A549 (cell line): ENCODE data around the gene ETV1. TPM values are rescaled to one million over a fixed set of nuclear protein-coding genes. Genes with fewer than 3 reads are reported as not detected.
"Not testable (repeated sequence)": the region's sequence is repeated elsewhere in the genome, so short reads cannot be mapped to it uniquely, and the experiment has no call there.

ENCODE experiments used
- ATAC-seq, 2 experiments: fragments of 200-7000 bp in 1 of 2; fragments of >200 bp in 1 of 2; cut with Nextera tagmentation in 1 of 2; cut with Tn5 transposase in 1 of 2; 3 replicates each; pipeline versions ENCODE4 v1.8.0 to v1.9.1; 2018 to 2020; ENCODE audit warnings: mild to moderate bottlenecking in 1 of 2, moderate library complexity in 1 of 2
- CTCF ChIA-PET: fragments of 300-600 bp; sonication (Branson Sonifier 250); formaldehyde crosslinking; extraction: SDS; loops from one replicate; lab custom pipeline; 2021; ENCODE audit warnings: antibody characterized with exemption, inconsistent platforms; lab: Yijun Ruan, JAX
- POLR2A ChIA-PET: fragments of 350-600 bp; formaldehyde crosslinking; extraction: SDS; loops from one replicate; lab custom pipeline; 2021; ENCODE audit warnings: antibody characterized with exemption, inconsistent platforms; lab: Yijun Ruan, JAX
- DNase-seq, 2 experiments: peaks; one replicate each; pipeline versions ENCODE4 v3.0.0 to v3.0.0-alpha.2; 2011 to 2016; ENCODE audit warnings: low read depth in 1 of 2, low spot score in 1 of 2
- FAIRE-seq: peaks from 2 replicates; lab custom pipeline; 2011; peaks lifted over from hg19 to GRCh38; lab: Jason Lieb, UNC
- H3K27ac ChIP-seq, 2 experiments: fragments of >200 bp; sonication (Bioruptor Twin); formaldehyde crosslinking; 3 replicates each; pipeline ENCODE4 v1.5.1; 2016 to 2017
- H3K4me1 ChIP-seq: fragments of >200 bp; sonication (Bioruptor Twin); formaldehyde crosslinking; 3 replicates; pipeline ENCODE4 v1.6.1; 2016
- H3K4me2 ChIP-seq: fragments of >200 bp; sonication (Bioruptor Twin); formaldehyde crosslinking; 3 replicates; pipeline ENCODE4 v1.6.1; 2016
- H3K4me3 ChIP-seq: fragments of >200 bp; sonication (Bioruptor Twin); formaldehyde crosslinking; 3 replicates; pipeline ENCODE4 v1.5.1; 2016
- H3K9me3 ChIP-seq: fragments of >200 bp; sonication (Bioruptor Twin); formaldehyde crosslinking; 3 replicates; pipeline ENCODE4 v1.6.1; 2016
- BHLHE40 ChIP-seq: IDR thresholded peaks from 2 replicates; pipeline ENCODE4 v1.6.1; 2012; ENCODE audit warnings: low read depth, low read length, inconsistent platforms
- CTCF ChIP-seq: fragments of >200 bp; sonication (Bioruptor Twin); formaldehyde crosslinking; IDR thresholded peaks from 3 replicates; pipeline ENCODE4 v1.5.1; 2016
- E2F6 ChIP-seq: IDR thresholded peaks from 2 replicates; pipeline ENCODE4 v1.6.1; 2012; ENCODE audit warnings: low read depth, borderline replicate concordance
- EHF ChIP-seq: fragments of 250-450 bp; sonication (Bioruptor Pico); IDR thresholded peaks from 2 replicates; pipeline ENCODE4 v1.5.0; 2020; ENCODE audit warnings: mild to moderate bottlenecking
- ESRRA ChIP-seq: fragments of 150-350 bp; IDR thresholded peaks from 2 replicates; pipeline ENCODE4 v1.6.1; 2014; ENCODE audit warnings: mild to moderate bottlenecking, low read length, borderline replicate concordance
- FOSB ChIP-seq: fragments of 250-450 bp; sonication (Bioruptor Pico); IDR thresholded peaks from 2 replicates; pipeline ENCODE4 v1.5.0; 2020; ENCODE audit warnings: mild to moderate bottlenecking, moderate library complexity
- FOSL2 ChIP-seq, 2 experiments: fragments of 450-650 bp in 1 of 2; fragments of >200 bp in 1 of 2; sonication (Bioruptor Twin) in 1 of 2; formaldehyde crosslinking; IDR thresholded peaks; 2 replicates each; pipeline versions ENCODE4 v1.5.0 to v1.6.1; 2016 to 2020; ENCODE audit warnings: mild to moderate bottlenecking in 1 of 2, moderate library complexity in 1 of 2
- GATA3 ChIP-seq: IDR thresholded peaks from 2 replicates; pipeline ENCODE4 v1.6.1; 2012; ENCODE audit warnings: borderline replicate concordance
- HDAC2 ChIP-seq: fragments of 200-600 bp; sonication (generic); IDR thresholded peaks from 2 replicates; pipeline ENCODE4 v1.6.1; 2016
- HEYL ChIP-seq: fragments of 250-450 bp; sonication (Bioruptor Pico); IDR thresholded peaks from 2 replicates; pipeline ENCODE4 v1.8.0; 2021; ENCODE audit warnings: mild to moderate bottlenecking, moderate library complexity
- HOXA7 ChIP-seq: fragments of 250-450 bp; sonication (Bioruptor Pico); IDR thresholded peaks from 2 replicates; pipeline ENCODE4 v1.5.0; 2020; ENCODE audit warnings: mild to moderate bottlenecking, moderate library complexity
- HOXB13 ChIP-seq: fragments of 250-450 bp; sonication (Bioruptor Pico); IDR thresholded peaks from 2 replicates; pipeline ENCODE4 v1.5.0; 2020; ENCODE audit warnings: low read depth, mild to moderate bottlenecking, moderate library complexity
- KDM5A ChIP-seq: fragments of 200-600 bp; sonication (generic); IDR thresholded peaks from 2 replicates; pipeline ENCODE4 v1.6.1; 2016; ENCODE audit warnings: antibody characterized with exemption, mild to moderate bottlenecking
- MAFK ChIP-seq: fragments of 450-650 bp; IDR thresholded peaks from 2 replicates; pipeline ENCODE4 v1.6.1; 2014; ENCODE audit not compliant: partially characterized antibody
- MAZ ChIP-seq: fragments of 150-350 bp; IDR thresholded peaks from 2 replicates; pipeline ENCODE4 v1.6.1; 2014; ENCODE audit warnings: antibody characterized with exemption, low read depth, low read length, borderline replicate concordance
- MYC ChIP-seq: IDR thresholded peaks from 2 replicates; pipeline ENCODE4 v1.6.1; 2012; ENCODE audit warnings: mild to moderate bottlenecking, inconsistent platforms, low read length, improper control_type of control experiment, borderline replicate concordance
- NFE2L2 ChIP-seq: fragments of 150-350 bp; conservative IDR thresholded peaks from 2 replicates; pipeline ENCODE4 v1.6.1; 2014; ENCODE audit warnings: low read length
- NPAS2 ChIP-seq: fragments of 250-450 bp; sonication (Bioruptor Pico); IDR thresholded peaks from 2 replicates; pipeline ENCODE4 v1.8.0; 2022; ENCODE audit warnings: mild to moderate bottlenecking, moderate library complexity, borderline replicate concordance
- NR3C1 ChIP-seq: fragments of >200 bp; sonication (Bioruptor Twin); formaldehyde crosslinking; IDR thresholded peaks from 3 replicates; pipeline ENCODE4 v1.6.1; 2017
- SREBF2 ChIP-seq: fragments of 450-650 bp; IDR thresholded peaks from 2 replicates; pipeline ENCODE4 v1.6.1; 2014; ENCODE audit warnings: mild to moderate bottlenecking, moderate library complexity
- TFCP2L1 ChIP-seq: fragments of 250-450 bp; sonication (Bioruptor Pico); IDR thresholded peaks from 2 replicates; pipeline ENCODE4 v1.5.0; 2021; ENCODE audit warnings: mild to moderate bottlenecking
- USF2 ChIP-seq: fragments of 450-650 bp; IDR thresholded peaks from 2 replicates; pipeline ENCODE4 v1.6.1; 2014; ENCODE audit warnings: antibody characterized with exemption
- ZC3H11A ChIP-seq: fragments of 450-650 bp; IDR thresholded peaks from 2 replicates; pipeline ENCODE4 v1.6.1; 2014; ENCODE audit warnings: antibody characterized with exemption, mild to moderate bottlenecking
- ZNF302 ChIP-seq: fragments of 250-450 bp; sonication (Bioruptor Pico); IDR thresholded peaks from 2 replicates; pipeline ENCODE4 v1.9.0; 2021; ENCODE audit warnings: inconsistent platforms, mild to moderate bottlenecking, moderate library complexity
- ZSCAN20 ChIP-seq: fragments of 250-450 bp; sonication (Bioruptor Pico); IDR thresholded peaks from 2 replicates; pipeline ENCODE4 v1.8.0; 2022; ENCODE audit warnings: mild to moderate bottlenecking, moderate library complexity
- whole genome bisulfite sequencing: methylation state at CpG from one replicate; pipeline ENCODE4 v1.1.6; 2017; ENCODE audit errors: missing lambda C conversion rate; 5-methylcytosine and 5-hydroxymethylcytosine counted together
- polyA plus RNA-seq, 4 experiments: library from polyadenylated mRNA; depleted of rRNA in 3 of 4; stranded (reverse); fragments of >200 nt; fragmentation: RNase III in 1 of 4; extraction: RNeasy Plus Mini Kit Qiagen cat#74134 plus additional on column Dnase treatment in 1 of 4; gene quantifications; 2 replicates in 3 of 4; 3 replicates in 1 of 4; pipeline ENCODE4 v1.2.3, GENCODE V29; 2011 to 2017

The ETV1 gene
- polyA plus RNA-seq, 2 of the 4 experiments (the other 2 are of a cell fraction), result 1.3 to 6.2 TPM

- no peak overlapping the region for H3K4me3 ChIP-seq
- no peaks in the 10 kb centered on the region for H3K9me3 ChIP-seq
- POLR2A ChIA-PET, result no interaction called here
- H3K4me2 ChIP-seq, result no peak overlapping the region
- no peak for DNase-seq
- H3K4me1 ChIP-seq, result peaks cover 11% of the 10 kb centered on the region; the same call in 1 of the 3 replicates
- no peak for TF ChIP-seq NPAS2 (CRISPR knock-in tag)
- no peak for TF ChIP-seq NR3C1
- TF ChIP-seq HDAC2, result no peak
- no peak for TF ChIP-seq ESRRA
- TF ChIP-seq TFCP2L1, result no peak
- TF ChIP-seq ZNF302, result no peak
- TF ChIP-seq MAFK, result no peak
- no peak for TF ChIP-seq MYC
- TF ChIP-seq, all 56 proteins: peak for 0
- H3K27ac ChIP-seq, result no peak overlapping the region
- WGBS, result 32% methylated on average over 1 of the region's 1 CpG
- CTCF ChIA-PET, result no interaction called here
- FAIRE-seq (no peak), ATAC-seq (no peak)
These were observed 68.4 kb downstream of the ETV1 start for GRCh38 chr7:13921062-13921461.

DNA sequence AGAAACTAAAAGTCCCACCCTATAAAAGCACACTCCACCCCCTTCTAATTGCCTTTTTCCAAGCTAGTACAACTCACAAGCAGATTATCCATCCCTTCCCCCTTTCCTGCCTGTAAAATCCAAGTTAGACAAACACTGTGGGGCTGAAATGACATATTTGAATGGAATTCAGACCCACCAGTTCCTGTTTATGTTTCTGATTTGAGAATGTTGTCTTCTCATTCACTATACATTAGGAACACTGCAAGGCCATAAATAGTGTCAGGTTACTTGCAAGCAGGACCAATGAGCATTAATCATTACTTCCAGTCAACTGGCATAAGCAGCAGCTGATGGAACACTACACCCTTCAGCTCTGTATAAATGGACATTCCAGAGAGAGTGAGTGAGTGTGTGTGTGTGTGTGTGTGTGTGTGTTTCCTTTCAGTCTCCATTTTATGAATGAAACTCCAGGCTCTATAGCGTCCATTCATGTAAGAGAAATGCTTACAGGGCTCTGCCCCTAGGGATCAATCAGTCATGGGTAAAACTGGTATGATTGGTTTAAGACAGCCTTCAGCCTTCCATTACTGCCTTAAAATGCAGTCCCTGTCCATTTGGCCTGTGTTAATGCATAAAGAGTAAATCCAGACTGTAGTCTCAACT is 69.3 kb downstream of the ETV1 start:
- FAIRE-seq, result no peak
- ATAC-seq, result peak; percentile 97 to 99
- peak overlapping the region; percentile 46 for H3K4me2 ChIP-seq
- H3K4me3 ChIP-seq, result no peak overlapping the region
- CTCF ChIA-PET, result no interaction called here
- H3K27ac ChIP-seq, result peak overlapping the region in 1 of 2 experiments; percentile 30; a peak in 1 of 6 replicates
- H3K4me1 ChIP-seq, result peaks cover 11% of the 10 kb centered on the region; the same call in 1 of the 3 replicates
- 27% methylated on average over 1 of the region's 1 CpG for WGBS
- POLR2A ChIA-PET, result no interaction called here
- H3K9me3 ChIP-seq, result no peaks in the 10 kb centered on the region
- TF ChIP-seq USF2 (no peak), EHF (CRISPR knock-in tag) (no peak), NPAS2 (CRISPR knock-in tag) (no peak), FOSL2 (IDR thresholded peaks at IDR 0.05) (no peak), FOSL2 (CRISPR knock-in tag; IDR thresholded peaks at IDR 0.05) (peak; percentile 34)
- peak; percentile 7 to 86 for DNase-seq

DNA sequence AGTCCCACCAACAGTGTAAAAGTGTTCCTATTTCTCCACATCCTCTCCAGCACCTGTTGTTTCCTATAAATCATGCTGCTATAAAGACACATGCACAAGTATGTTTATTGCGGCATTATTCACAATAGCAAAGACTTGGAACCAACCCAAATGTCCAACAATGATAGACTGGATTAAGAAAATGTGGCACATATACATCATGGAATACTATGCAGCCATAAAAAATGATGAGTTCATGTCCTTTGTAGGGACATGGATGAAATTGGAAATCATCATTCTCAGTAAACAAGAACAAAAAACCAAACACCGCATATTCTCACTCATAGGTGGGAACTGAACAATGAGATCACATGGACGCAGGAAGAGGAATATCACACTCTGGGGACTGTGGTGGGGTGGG is 71.1 kb downstream of the ETV1 start:
- POLR2A ChIA-PET, CTCF ChIA-PET, DNase-seq, H3K27ac ChIP-seq, FAIRE-seq, H3K4me3 ChIP-seq, H3K9me3 ChIP-seq, H3K4me2 ChIP-seq, ATAC-seq: not testable (repeated sequence)
- H3K4me1 ChIP-seq, result peaks cover 11% of the 10 kb centered on the region; the same call in 1 of the 3 replicates
- WGBS, result 89% methylated on average over 3 of the region's 3 CpGs

GRCh38 chr7:13917103-13917502 is 72.4 kb downstream of the ETV1 start:
- H3K4me3 ChIP-seq, CTCF ChIA-PET, DNase-seq, ATAC-seq, H3K9me3 ChIP-seq, FAIRE-seq, H3K27ac ChIP-seq, H3K4me2 ChIP-seq, POLR2A ChIA-PET: not testable (repeated sequence)
- H3K4me1 ChIP-seq, result peaks cover 11% of the 10 kb centered on the region; the same call in 1 of the 3 replicates
- peak; percentile 88 for TF ChIP-seq ZC3H11A
- 61% methylated on average over 6 of the region's 7 CpGs for WGBS

- TF ChIP-seq HOXA7 (CRISPR knock-in tag) (no peak), HEYL (no peak), HOXB13 (CRISPR knock-in tag) (no peak), E2F6 (no peak), GATA3 (no peak), NR3C1 (no peak), CTCF (no peak), NFE2L2 (no peak), FOSB (CRISPR knock-in tag) (no peak), ZC3H11A (no peak), SREBF2 (no peak), ZSCAN20 (no peak), MAZ (no peak), BHLHE40 (no peak), KDM5A (no peak)
- ATAC-seq (no peak), DNase-seq (no peak), FAIRE-seq (peak; percentile 13)
- POLR2A ChIA-PET, result no interaction called here
- Histone ChIP-seq H3K4me2 (no peak overlapping the region), H3K9me3 (no peaks in the 10 kb centered on the region), H3K27ac (no peak overlapping the region), H3K4me1 (peaks cover 11% of the 10 kb centered on the region; the same call in 1 of the 3 replicates), H3K4me3 (no peak overlapping the region)
- CTCF ChIA-PET, result interaction anchor here (0.8 kb wide), 1 partner anchor 9 kb away, joined by 3 read pairs; no protein-coding TSS in a partner anchor
- 22% methylated on average over 2 of the region's 2 CpGs for WGBS
These were observed 73.6 kb downstream of the ETV1 start for GRCh38 chr7:13915891-13916290.
